Epithelial cell of proximal tubule (primary cell): ENCODE data around the gene PDE7B. TPM values are rescaled to one million over a fixed set of nuclear protein-coding genes. Genes with fewer than 3 reads are reported as not detected.

ENCODE experiments used
- DNase-seq: peaks from one replicate; pipeline ENCODE4 v3.0.0-alpha.2; 2011; ENCODE audit warnings: low read depth
- H3K4me3 ChIP-seq: 2 replicates; pipeline ENCODE4 v1.5.1; 2011; ENCODE audit warnings: low read depth, mild to moderate bottlenecking, low read length
- CTCF ChIP-seq: conservative IDR thresholded peaks from 2 replicates; pipeline ENCODE4 v1.5.1; 2012; ENCODE audit warnings: low read depth, mild to moderate bottlenecking, low read length
- total RNA-seq: library from RNA; depleted of rRNA; stranded (reverse); fragments of >200 nt; gene quantifications from 2 replicates; pipeline ENCODE4 v1.2.3, GENCODE V29; 2015

PDE7B gene
- 1.2 and 2.4 TPM in 2 replicates for total RNA-seq

- peak within 1 kb of the TSS; percentile 51 for H3K4me3 ChIP-seq
- peak; percentile 83 for DNase-seq
- no peak for TF ChIP-seq CTCF
Measured at GRCh38 chr6:135851442-135852271, at the start of gene PDE7B. Gene PDE7B, plus strand, starts transcription at chr6:135851701.

DNA sequence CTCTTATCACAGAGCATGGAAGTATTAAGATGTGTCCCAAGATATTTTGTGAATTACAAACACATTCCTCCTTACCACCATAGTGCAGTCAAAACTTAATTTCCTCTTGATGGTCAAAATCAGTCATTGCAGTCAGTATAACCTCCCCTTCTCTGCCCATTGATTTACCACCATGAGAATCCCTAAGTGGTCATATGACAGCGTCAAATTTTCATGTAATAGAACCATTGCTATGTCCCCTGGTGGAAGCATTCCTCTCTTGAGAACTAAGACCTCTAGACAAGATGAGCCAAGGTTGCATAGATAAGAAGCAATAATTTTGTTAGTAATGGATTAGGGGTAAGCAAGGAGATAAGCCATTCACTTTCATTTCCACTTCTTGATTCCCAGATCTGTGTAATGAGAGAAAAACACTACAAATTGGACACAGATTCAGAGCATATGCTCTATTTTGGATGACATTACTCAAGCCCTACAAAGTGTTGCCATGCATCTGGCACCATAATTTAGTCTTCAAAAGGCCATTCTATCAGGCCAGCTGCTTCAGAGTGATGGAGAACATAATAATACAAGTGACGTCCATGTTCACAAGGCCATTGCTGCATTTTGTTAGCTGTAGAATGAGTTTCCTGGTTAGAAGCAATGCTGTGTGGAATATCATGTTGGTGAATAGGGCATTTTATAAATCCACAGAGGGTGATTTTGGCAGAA lies 49.6 kb upstream of the PDE7B start:
- H3K4me3 ChIP-seq = no peak overlapping the region
- no peak for TF ChIP-seq CTCF
- DNase-seq = no peak

DNA sequence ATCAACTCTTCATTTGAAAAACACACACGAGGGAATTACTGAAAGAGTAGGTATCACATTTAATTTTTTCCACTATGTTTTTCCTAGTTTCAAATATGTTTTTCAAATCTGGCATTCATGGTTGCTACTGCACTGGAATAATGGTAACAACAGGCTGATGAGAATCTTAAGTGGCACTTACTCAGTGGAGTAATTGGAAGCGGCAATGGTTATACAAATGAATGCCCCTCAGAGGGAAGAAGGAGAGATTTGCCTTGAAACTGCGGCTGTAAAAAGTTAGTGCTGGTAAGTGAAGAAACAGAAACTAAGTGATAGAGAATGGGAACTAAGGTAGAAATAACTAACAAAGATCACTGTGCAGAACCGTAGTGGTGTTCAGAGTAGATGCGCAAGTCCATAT lies 41.0 kb upstream of the PDE7B start:
- no peak for TF ChIP-seq CTCF

DNA sequence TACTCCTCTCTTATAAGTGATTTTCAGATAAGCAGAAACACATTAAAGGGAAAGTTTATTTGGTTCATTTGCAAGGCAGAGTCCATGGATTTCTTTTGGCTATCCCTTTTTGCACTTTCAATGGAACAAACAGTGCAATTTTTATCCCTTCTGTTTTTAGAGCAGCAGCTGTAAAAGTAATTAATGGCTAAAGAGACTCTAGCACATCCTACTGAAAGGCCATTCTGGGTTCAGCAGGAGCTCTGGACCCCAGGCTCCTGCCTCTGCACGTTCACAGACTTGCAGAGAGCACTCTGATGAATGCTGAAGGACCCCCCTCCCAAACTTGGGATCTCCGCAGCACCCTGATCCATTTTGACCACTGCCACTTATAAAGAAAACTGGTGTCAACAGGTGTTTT lies 40.3 kb upstream of the PDE7B start:
- no peak for TF ChIP-seq CTCF
- DNase-seq = no peak
- H3K4me3 ChIP-seq = no peak overlapping the region

More for the DNA sequence above, 41.0 kb upstream of the PDE7B start:
- H3K4me3 ChIP-seq = no peak overlapping the region
- DNase-seq = no peak

- H3K4me3 ChIP-seq = no peak overlapping the region
- TF ChIP-seq CTCF = no peak
- no peak for DNase-seq
Measured at GRCh38 chr6:135811644-135812526, 39.6 kb upstream of the PDE7B start.

- no peak for TF ChIP-seq CTCF
- H3K4me3 ChIP-seq = no peak overlapping the region
- DNase-seq = no peak
Measured at GRCh38 chr6:135813401-135813800, 38.1 kb upstream of the PDE7B start.
